Measurements from ENCODE around the gene NUP35.
A peak's percentile ranks its signal among the peaks of the same experiment; 100 is the strongest.

The NUP35 gene

GRCh38 chr2:183124222-183124956 is at the start of gene NUP35:
NUP35 (plus strand) TSS chr2:183124443; CDS start chr2:183124458, 15 bp downstream.
- peak within 1 kb of the TSS; percentile 75 for H3K4me3 ChIP-seq (ENCODE audit: low read depth, low read length)
- peak; percentile 93 for DNase-seq (ENCODE audit: low read depth)
- TF ChIP-seq CTCF (conservative IDR thresholded peaks at IDR 0.05; ENCODE audit: low read depth, low read length) = no peak

GRCh38 chr2:183078163-183078463 is 46.1 kb upstream of the NUP35 start:
- no peak for DNase-seq (ENCODE audit: low read depth)
- no peak for TF ChIP-seq CTCF (conservative IDR thresholded peaks at IDR 0.05; ENCODE audit: low read depth, low read length)
- H3K4me3 ChIP-seq (ENCODE audit: low read depth, low read length) = peak overlapping the region; percentile 69

GRCh38 chr2:183078464-183079138 is 45.6 kb upstream of the NUP35 start, which contains the start of gene DUSP19:
DUSP19 (plus strand) TSS chr2:183078747; CDS start chr2:183078934, 187 bp downstream.
- DNase-seq (ENCODE audit: low read depth) = peak; percentile 95
- TF ChIP-seq CTCF (conservative IDR thresholded peaks at IDR 0.05; ENCODE audit: low read depth, low read length) = no peak
- peak within 1 kb of the TSS; percentile 69 for H3K4me3 ChIP-seq (ENCODE audit: low read depth, low read length)

- no peak for TF ChIP-seq CTCF (conservative IDR thresholded peaks at IDR 0.05; ENCODE audit: low read depth, low read length)
- H3K4me3 ChIP-seq (ENCODE audit: low read depth, low read length) = peak overlapping the region; percentile 69
- peak; percentile 20 for DNase-seq (ENCODE audit: low read depth)
Observed at GRCh38 chr2:183079139-183079775, 45.0 kb upstream of the NUP35 start.

GRCh38 chr2:183081911-183082310 is 42.3 kb upstream of the NUP35 start:
- TF ChIP-seq CTCF (conservative IDR thresholded peaks at IDR 0.05; ENCODE audit: low read depth, low read length) = no peak
- no peak overlapping the region for H3K4me3 ChIP-seq (ENCODE audit: low read depth, low read length)
- DNase-seq (ENCODE audit: low read depth) = no peak

GRCh38 chr2:183088061-183088460 is 36.2 kb upstream of the NUP35 start:
- no peak for DNase-seq (ENCODE audit: low read depth)
- TF ChIP-seq CTCF (conservative IDR thresholded peaks at IDR 0.05; ENCODE audit: low read depth, low read length) = no peak
- no peak overlapping the region for H3K4me3 ChIP-seq (ENCODE audit: low read depth, low read length)

Measured in choroid plexus epithelial cell (primary cell).